DND-41 (cell line): ENCODE data around the gene NRXN3.

ENCODE experiments used
- CTCF ChIP-seq: IDR thresholded peaks from 2 replicates; pipeline ENCODE4 v1.5.1; 2012; ENCODE audit warnings: borderline replicate concordance, low read length, moderate library complexity, mild to moderate bottlenecking; ENCODE audit not compliant: poor library complexity, severe bottlenecking; ENCODE audit errors: extremely low read depth
- EZH2 ChIP-seq: IDR thresholded peaks from 3 replicates; pipeline ENCODE4 v1.6.1; 2012; ENCODE audit warnings: borderline replicate concordance, low read depth, mild to moderate bottlenecking, moderate library complexity, low read length, inconsistent platforms; ENCODE audit not compliant: severe bottlenecking

GRCh38 chr14:78543433-78543832, 373.3 kb downstream of the NRXN3 start:
- TF ChIP-seq CTCF (no peak), EZH2 (no peak)
